HG03103 (cell line): Measurements from ENCODE around the gene HOXD9.

ENCODE experiments used
- ATAC-seq: cut with Tn5 transposase; IDR thresholded peaks from one replicate; pipeline ENCODE4 v1.9.1; 2021; ENCODE audit warnings: low read depth; ENCODE audit not compliant: unreplicated experiment

The HOXD9 gene

DNA sequence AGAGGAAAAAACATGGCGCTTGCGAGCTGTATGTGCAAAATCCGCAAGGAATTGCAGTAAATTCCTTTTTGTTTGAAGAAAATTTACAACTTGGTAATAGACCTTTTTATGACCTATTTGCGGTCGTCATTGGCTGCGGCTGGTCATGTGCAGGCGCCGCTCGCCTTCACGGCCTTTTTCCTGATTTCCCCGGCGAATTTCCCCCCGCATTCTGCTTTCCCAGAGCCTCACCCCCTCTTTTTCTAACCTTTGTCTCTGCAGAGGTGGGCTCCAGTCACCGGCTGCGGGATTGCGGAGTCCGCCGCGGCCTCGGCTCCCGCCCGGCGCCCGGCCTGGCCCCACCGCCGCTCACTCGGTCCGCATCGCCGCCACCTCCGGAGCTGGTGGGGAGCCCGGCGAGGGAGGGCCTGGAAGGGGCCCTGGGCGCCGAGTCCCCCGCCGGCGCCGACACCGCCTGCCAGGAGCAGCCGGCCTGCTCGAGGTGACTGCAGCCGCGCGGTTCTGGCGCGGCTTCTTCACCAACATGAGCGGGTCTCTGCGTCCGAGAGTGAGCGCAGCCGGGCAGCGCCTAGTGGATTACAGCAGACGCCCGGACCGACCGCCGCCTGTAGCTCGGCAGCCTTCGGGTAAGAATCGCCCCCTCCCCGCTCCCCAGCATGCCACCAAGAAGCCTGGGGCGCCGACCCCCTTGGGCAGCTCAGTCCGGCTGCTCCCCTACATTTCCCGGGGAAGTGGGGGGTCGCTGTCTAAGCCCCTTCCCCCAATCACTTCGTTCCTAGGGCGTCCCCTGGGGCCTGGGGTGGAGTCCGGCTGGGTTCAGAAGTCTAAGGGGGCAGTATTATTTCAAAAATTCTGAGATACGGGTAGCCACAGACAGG, 14.1 kb downstream of the HOXD9 start:
- ATAC-seq = no peak

DNA sequence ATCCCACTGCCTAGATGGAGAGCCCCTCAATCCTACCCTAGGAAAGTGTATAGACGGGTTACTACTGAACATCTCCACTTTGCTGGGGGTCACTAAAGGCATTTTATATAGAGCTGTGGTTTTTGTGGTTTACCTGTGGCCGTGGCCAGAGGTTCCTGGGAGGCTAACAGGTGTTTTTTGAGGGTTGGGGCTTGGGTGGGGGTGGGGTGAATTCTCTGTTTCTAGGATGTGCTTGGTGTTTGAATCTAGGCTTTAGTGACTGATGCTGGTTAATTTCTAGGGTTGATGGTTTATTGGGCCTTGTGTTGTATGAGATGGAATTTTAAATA, 14.7 kb downstream of the HOXD9 start:
- no peak for ATAC-seq

DNA sequence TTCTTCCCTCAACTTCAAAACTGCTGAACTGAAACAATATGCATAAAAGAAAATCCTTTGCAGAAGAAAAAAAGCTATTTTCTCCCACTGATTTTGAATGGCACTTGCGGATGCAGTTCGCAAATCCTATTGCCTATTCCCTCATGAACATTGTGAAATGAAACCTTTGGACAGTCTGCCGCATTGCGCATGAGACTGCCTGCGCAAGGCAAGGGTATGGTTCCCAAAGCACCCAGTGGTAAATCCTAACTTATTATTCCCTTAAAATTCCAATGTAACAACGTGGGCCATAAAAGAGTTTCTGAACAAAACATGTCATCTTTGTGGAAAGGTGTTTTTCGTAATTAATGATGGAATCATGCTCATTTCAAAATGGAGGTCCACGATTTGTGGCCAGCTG, 15.4 kb downstream of the HOXD9 start:
- ATAC-seq = no peak

DNA sequence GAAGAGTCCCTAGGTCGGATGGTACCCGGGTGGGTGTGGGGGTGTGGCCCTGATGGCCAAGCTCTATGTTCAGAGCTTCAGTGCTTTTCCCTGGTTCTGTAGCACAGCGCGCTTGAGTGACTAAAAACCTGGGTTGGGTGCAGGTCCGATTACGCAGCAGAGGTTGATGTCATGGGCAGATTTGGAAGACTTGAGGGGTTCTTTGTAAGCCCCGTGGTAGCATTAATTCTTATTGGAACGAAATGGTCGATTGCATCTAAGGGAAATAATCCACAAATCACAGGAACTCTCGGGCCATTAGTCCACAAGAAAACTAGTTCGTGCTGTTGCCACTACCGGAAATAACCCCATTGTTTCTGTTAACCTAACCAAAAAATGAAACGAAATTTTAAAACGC, 16.0 kb downstream of the HOXD9 start:
- no peak for ATAC-seq

DNA sequence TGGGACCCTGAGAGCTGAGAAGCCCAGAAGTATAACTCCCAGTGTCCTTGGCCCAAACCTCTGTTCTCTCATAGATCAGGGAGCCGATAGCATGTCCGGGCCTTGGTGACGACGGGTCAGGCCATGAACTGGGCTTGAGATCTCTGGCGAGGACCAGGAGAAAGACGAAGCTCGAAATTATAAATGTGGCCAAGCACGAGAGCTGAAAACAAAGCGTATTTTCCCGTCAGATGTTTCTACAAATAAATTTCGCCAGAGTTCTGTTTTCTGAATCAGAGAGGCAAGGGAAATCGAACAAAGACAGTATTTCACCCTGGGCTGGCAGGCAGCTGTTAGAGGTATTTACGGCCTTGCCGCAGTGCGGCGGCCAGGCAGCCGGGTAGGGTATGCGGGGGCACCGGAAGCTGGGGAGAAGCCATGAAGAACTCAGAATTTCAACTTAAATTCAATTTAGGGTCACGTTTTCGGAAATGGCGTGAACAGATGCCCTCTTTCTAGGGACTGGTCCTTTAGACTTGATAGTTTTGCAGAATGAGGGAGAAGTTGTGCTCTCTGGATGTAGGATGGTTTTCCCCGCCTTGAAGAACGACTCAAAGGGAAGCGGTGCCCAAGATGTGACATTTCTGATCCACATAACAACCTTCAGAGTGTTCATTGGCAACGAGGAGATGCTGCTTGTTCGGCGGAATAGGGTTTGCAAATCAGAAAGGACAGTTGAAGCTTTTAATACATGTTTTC, 16.6 kb downstream of the HOXD9 start:
- ATAC-seq = no peak

DNA sequence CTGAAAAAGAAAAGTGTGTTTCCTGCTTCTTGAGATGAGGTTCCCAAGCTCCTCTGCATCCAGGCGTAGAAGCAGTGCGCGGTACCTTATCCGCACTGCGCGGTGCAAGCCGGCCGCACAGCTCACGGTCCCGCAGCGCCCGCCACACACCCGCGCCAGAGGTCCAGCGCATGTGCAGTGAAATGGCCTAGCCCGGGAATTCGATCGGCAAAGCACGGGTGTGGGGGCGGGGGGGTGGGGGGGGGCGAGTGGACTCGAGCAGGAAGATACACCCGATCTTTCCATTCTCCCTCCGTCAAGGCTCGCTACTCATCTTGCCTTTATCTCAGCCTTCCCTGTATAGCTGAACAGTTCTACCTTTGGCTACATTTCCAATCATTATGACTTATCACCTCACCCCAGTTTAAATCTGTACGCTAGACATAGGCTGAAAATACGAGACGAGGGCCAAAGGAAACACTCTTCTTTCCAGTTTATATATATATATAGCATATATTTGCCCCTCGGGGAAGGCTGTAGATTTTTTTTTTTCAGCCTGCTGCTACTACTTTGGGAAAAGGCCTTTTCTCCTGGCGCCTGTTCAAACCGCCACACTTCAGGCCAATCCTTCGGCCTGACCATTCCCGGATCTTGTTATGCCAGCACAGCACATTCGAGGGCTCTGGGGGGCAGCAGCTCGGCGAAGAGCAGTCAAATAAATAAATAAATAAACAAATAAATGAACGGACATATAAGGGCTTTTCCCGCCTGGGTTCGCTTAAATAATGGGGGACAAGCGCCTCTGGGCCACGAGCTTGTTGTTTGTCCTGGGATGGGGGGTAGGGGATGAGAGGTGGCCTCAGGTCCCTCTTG, 17.4 kb downstream of the HOXD9 start:
- ATAC-seq = no peak

DNA sequence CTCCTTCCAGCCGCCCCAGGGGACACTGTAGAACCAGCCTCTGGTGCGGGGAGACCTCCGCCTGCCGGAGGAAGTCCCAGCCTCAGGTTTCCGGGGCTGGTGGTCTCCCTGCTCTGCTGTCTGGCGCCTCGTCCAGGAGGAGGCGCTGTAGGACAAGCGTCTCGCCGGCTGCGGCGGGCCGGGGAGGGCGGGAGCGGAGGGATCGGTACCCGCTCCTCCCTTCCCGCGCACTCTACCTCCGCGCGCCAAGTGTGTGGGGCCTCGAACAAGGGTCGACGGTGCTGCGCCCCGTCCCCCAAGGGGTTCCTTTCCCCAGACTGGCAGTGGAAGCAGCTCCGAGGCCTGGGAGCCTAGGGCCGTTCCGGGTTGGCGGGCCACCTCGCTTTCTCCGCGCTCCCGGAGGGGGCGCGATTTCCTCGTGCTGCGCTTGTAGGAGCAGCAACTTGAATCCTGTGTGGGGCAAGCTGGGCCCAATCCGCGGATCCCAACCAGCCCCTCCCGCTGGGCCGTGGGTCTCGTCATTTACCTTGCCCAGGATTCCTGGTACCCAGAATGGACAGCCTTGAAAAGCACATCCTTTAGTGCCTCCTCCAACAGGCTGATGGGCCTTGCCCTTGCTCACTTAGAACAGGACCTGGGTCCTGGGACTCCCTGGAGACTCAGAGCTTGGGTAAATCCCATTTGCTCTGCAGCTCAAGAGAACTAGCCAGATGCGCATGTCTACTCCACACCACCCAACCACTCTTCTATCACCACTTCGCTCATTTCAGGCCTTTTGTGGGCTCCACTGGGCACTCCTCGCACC, 18.2 kb downstream of the HOXD9 start:
- ATAC-seq = peak; percentile 91

DNA sequence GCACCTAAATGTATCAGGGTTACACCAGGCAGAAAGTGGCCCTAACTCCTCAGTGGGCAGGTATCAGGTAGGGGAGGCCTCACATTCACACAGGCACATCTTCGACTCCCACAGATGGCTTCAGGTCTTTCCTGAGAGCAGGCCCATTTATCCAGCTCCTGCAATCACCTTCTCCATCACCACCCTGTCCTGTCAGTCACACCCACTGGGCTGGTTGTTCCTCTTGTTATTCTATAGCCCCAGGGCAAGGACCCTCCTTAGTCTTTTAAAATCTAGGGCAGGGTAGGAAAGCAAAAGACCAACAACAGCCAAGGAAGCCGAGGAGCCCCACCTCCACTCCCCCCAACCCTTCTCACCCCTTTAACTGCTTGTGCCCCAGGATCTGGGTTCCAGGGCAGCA, 19.8 kb downstream of the HOXD9 start:
- no peak for ATAC-seq

DNA sequence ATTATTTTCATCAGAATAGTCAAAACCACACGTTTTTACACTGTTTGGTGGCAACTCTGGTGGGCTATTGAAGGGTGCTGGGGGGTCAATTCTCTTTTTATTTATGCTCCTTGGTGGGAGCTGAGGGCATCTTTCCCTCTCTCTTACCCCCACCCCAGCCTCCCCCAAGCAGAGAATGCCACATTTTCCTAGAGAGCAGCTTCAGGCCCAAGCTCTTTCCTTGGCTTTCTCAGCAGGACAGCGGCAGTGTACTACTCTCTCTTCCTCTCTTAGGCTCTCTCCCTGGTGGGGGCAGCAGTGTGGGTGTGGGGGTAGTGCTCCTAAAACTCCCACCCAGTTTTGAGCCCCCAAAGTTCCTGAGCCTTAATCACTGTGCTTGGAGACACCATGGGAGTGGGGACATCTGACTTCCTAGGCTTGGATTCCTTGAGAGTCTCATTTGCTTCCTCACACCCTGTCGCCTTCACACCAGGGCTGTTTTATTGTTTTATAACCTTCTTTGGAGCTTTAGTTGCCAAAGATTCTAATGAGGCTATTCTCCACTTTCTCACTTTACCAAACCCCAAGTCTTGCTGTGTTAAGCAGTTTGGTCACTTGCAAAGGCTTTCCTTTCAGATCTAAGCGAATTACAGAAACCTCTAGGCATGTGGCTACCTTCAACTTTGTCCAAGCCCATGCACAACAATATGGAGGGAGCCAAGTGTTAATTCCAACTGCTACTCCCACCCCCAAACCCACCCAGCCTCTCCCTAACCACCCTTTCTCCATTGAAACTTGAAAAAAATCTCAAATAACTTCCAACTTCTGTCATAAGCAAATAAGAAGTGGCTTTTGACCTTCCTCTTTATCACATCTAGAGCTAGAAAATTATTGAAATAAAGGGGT, 22.8 kb downstream of the HOXD9 start:
- no peak for ATAC-seq

DNA sequence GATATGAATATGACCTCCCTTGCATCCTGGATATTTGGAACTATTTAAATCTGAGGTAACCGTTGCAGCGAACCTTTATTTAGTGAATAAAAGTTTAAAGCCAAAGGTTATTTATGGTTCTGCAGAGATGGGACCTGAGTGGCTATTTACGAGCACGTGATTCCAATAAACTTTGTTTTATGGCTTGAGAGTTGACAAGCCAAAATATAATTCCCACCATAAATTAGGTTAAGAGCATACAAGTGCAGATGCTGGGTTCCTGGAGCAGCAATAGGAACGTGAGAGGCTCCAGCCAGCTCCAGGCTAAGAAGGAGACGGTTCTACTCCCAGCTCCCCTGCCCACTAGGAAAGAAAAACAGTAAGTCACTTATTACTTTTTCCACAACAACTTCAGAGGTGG, 23.6 kb downstream of the HOXD9 start:
- no peak for ATAC-seq

DNA sequence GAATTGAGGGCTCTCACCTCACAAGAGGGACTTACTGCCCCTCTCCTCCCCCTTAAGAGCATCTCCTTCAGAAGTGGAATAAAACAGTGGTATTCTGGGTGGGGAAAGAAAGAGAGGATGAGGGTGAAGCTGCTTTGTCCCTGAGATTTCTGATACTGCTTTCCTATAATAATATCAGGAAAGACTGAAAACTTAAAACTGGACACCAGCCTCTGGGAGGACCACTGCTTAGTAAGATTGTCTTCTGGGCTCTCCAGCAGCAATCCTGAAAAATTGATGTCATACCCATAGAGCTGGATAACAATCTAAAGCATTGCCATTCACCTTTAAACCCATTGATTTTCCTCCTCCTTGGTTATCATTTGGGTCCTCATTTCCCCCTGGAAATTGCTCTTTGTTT, 24.1 kb downstream of the HOXD9 start:
- no peak for ATAC-seq

DNA sequence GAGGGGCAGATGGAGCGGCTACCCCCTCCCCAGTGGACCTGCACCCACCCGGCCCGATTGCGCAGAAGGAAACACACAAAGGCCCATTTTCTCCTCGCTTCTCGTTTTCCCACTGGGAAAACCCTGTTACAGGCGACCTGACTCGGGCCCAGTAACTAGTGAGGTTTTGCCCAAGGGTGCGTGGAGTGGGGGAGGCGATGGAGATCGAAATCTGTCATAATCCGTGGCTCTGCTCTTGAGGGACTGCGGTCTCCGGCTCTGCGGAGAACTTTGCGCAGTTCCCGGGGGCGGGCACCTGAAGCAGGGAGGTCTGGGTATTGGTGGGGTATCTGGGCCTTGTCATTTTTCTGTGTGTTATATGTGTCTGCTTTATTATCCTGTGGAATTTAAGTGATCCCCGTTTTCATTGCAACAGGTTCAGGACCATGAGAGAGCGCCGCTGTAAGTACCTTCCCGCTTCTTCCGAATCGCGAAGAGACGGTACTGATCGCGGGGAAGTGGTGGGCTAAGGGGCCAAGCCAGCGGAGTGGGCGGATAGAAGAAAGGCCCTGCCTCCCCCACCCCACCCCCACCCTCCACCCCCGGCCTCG, 24.8 kb downstream of the HOXD9 start:
- ATAC-seq = no peak

DNA sequence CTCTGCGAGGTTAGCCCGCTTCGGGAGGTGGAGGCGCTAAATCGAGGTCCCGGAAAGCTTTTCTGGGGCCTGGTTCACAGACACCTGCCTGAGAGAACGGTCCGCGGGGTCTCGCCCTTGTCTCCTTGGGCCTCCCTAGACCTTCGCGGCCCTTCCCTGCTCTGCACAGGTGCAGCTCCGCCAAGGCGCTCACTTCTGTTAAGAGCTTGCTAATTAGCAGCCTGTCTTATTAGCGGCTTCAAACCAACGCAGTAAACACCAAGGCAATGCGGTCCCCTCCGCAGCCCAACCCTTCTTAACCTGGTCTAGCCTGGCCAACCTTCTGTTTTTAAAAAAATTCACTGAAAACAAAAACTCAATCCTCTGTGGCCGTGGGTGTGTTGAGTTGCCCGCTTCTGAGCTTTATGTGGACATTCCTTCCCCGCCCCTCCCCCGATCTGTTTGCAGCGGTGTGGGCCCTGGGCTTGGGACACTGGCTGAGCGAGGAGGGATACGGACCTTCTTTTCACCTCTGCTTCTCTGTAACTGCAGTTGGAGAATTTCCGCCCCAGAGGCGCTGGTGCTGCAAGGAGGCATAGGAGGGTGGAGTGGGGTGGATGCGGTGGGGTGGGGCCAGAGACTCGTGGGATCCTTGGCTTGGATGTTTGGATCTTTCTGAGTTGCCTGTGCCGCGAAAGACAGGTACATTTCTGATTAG, 25.4 kb downstream of the HOXD9 start:
- ATAC-seq = no peak

DNA sequence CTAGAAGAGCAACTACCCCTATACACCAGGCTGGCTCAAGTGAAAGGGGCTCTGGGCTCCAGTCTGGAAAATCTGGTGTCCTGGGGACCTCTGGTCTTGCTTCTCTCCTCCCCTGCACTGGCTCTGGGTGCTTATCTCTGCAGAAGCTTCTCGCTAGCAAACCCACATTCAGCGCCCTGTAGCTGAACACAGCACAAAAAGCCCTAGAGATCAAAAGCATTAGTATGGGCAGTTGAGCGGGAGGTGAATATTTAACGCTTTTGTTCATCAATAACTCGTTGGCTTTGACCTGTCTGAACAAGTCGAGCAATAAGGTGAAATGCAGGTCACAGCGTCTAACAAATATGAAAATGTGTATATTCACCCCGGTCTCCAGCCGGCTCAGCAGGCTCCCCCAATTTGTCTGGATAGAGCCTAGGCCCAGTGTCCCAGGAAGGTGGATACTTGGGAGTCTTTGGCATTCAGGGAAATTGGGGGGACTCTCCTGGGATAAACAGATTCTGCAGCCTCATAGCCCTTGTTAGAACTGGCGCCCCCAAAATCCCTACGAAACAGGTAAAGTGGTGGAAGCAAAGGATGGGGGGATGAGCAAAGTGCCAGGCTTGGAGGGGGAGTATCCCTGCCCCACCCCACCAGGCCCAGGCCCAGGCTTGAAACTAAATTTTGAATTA, 26.4 kb downstream of the HOXD9 start:
- ATAC-seq = no peak

DNA sequence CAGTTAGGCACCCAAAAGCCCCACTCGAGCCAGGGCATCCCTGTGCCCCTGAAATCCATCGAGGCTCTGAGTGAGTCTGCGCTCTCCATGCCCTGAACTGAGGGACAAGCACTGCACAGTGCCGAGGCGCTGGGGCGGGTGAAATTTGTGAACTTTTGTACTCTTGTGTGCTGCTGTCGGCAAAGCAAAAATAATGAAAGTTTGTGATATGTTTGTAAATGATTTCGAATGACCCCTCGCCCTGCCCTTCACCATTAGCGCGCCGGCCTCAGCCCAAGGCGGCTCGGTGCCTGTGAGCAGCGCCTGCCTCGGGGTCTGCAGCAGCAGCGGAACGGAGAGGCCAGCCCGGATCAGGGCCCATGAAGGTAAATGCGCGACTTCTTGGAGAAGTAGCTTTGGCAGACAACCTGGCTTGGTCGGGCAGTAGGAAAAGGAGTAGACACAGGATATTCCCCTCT, 27.0 kb downstream of the HOXD9 start:
- ATAC-seq = no peak

DNA sequence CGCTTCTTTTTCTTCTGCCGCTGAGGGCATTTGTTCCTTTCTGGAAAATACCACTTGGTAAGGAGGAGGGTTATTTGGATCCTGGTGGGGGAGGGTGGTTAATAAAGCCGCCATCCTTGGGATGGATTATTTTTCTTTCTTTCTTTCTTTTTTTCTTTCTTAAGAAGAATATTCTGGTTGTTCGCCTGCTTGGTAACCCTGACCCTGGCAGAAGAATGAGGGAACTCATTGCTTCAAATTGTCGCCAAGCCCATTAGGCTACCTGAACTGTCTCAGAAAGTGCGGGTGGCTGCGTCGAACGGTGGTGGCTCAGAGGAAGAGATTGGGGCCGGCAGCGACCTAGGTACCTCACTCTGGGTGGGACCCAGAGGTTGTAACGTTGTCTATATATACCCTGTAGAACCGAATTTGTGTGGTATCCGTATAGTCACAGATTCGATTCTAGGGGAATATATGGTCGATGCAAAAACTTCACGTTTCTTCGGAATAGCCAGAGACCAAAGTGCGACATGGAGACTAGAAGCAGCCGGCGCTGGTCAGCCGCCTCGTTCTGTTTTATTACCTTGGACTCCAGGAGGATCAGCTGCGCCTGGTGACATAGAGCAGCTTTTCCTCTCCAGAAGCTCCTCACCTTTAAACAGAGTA, 27.5 kb downstream of the HOXD9 start:
- ATAC-seq = no peak
